ENCODE measurements around the gene CIDEB.

DNA sequence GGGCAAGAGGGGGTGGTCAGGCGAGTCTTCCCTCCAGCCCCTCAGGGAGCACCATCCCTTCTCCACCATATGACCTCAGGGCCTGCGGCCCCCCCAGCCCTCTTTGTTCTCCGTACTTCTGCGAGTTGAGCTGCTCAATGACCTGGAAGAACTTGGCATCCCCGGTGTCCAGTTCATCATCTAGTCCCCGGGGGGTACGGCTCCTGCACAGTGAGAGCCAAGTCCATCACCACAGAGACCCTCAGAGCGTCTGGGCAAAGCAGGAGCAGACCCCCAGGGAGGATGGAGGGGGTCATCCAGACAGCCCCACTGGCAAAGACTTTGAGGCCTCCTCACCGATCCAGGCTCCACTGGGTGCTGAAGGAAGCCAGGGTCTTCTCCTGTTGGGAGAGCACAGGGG lies 18.2 kb upstream of the CIDEB start:
- TF ChIP-seq RAD21 (IDR thresholded peaks at IDR 0.05; ENCODE audit: low read depth): no peak
- TF ChIP-seq, protein P1, sequence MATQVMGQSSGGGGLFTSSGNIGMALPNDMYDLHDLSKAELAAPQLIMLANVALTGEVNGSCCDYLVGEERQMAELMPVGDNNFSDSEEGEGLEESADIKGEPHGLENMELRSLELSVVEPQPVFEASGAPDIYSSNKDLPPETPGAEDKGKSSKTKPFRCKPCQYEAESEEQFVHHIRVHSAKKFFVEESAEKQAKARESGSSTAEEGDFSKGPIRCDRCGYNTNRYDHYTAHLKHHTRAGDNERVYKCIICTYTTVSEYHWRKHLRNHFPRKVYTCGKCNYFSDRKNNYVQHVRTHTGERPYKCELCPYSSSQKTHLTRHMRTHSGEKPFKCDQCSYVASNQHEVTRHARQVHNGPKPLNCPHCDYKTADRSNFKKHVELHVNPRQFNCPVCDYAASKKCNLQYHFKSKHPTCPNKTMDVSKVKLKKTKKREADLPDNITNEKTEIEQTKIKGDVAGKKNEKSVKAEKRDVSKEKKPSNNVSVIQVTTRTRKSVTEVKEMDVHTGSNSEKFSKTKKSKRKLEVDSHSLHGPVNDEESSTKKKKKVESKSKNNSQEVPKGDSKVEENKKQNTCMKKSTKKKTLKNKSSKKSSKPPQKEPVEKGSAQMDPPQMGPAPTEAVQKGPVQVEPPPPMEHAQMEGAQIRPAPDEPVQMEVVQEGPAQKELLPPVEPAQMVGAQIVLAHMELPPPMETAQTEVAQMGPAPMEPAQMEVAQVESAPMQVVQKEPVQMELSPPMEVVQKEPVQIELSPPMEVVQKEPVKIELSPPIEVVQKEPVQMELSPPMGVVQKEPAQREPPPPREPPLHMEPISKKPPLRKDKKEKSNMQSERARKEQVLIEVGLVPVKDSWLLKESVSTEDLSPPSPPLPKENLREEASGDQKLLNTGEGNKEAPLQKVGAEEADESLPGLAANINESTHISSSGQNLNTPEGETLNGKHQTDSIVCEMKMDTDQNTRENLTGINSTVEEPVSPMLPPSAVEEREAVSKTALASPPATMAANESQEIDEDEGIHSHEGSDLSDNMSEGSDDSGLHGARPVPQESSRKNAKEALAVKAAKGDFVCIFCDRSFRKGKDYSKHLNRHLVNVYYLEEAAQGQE (IDR thresholded peaks at IDR 0.05; ENCODE audit: low read depth): no peak
- TF ChIP-seq CEBPB (IDR thresholded peaks at IDR 0.05): no peak
- no peak for TF ChIP-seq CREB1 (IDR thresholded peaks at IDR 0.05; ENCODE audit: low read depth)
- no peak for TF ChIP-seq YY1 (IDR thresholded peaks at IDR 0.05; ENCODE audit: low read depth)
- no peak for TF ChIP-seq EGR1 (IDR thresholded peaks at IDR 0.05)
